ENCODE results near the gene C19orf25. TPM values are rescaled to one million over a fixed set of nuclear protein-coding genes. Genes with fewer than 3 reads are reported as not detected.

C19orf25 gene
- total and polyA plus RNA-seq, 10 of the 15 experiments (the other 5 are each of a cell fraction or from before 2014, with no cell fraction given): 1.2 to 67.0 (median 25.6) TPM

DNA sequence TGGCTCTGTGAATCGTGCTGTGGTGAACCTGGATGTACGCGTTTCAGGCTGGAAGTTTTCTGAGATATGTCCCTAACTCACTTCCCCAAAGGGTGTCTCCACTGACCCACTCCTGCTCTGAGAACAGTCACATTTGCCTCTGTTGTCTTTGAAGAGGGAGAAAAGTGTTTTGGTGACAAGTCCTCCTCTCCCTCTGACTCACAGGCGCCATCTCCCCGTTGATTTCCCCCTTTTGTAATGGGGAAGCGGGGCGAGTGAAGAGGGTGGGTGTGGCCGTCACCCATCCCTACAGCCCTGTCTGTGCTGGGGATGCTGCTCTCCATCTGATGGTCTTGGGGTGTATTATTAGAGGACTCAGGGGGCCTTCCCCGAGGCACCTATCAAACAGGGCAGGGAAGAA is 19.5 kb downstream of the C19orf25 start (continued):
- TF ChIP-seq, protein P1, sequence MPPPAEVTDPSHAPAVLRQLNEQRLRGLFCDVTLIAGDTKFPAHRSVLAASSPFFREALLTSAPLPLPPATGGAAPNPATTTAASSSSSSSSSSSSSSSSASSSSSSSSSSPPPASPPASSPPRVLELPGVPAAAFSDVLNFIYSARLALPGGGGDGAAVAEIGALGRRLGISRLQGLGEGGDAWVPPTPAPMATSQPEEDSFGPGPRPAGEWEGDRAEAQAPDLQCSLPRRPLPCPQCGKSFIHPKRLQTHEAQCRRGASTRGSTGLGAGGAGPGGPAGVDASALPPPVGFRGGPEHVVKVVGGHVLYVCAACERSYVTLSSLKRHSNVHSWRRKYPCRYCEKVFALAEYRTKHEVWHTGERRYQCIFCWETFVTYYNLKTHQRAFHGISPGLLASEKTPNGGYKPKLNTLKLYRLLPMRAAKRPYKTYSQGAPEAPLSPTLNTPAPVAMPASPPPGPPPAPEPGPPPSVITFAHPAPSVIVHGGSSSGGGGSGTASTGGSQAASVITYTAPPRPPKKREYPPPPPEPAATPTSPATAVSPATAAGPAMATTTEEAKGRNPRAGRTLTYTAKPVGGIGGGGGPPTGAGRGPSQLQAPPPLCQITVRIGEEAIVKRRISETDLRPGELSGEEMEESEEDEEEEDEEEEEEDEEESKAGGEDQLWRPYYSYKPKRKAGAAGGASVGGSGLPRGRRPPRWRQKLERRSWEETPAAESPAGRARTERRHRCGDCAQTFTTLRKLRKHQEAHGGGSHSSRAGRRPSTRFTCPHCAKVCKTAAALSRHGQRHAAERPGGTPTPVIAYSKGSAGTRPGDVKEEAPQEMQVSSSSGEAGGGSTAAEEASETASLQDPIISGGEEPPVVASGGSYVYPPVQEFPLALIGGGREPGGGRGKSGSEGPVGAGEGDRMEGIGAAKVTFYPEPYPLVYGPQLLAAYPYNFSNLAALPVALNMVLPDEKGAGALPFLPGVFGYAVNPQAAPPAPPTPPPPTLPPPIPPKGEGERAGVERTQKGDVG (CRISPR knock-in tag; IDR thresholded peaks at IDR 0.05): no peak
- TF ChIP-seq NFYB (IDR thresholded peaks at IDR 0.05; ENCODE audit: insufficient read depth, low read depth, low read length): no peak

DNA sequence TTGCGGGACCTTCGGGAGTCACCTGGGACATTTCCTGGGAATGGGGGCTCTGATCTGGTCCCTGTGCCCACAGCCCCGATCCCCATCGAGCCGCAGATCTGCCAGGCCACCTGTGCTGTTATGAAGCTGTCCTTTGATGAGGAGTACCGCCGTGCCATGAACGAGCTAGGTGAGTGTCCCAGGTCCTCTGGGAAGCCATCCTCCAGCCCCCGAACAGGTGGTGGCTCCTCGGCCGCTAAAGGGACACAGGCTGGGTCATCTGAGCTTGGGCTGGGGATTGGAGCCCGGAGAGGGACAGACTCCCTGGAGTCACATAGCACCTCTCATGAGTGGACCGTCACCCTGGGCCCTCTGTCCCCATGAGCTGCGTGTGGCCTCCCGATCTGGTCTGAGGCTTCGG is 21.1 kb downstream of the C19orf25 start:
- SMC1A ChIA-PET (ENCODE audit: uncharacterized antibody, unreplicated experiment): no interaction called here
- no peaks in the 10 kb centered on the region for H3K36me3 ChIP-seq (ENCODE audit: control insufficient read depth in 2 of 2, insufficient read depth in 2 of 2, low read length in 1 of 2)
- no peak overlapping the region for H3K9ac ChIP-seq (ENCODE audit: control insufficient read depth, insufficient read depth, low read length)
- FAIRE-seq (no peak), ATAC-seq (no peak), DNase-seq (ENCODE audit: low read depth, low spot score) (no peak)
- in situ Hi-C loops (cut with MboI): no loop called here
- CTCF ChIA-PET: interaction anchor here (0.8 kb wide), 1 partner anchor 13 kb away, joined by 3 read pairs; no protein-coding TSS in a partner anchor
- intact Hi-C loops (cut with micrococcal nuclease; ENCODE audit: unreplicated experiment): no loop called here
- H3K9me3 ChIP-seq (replicated peaks; ENCODE audit: control insufficient read depth, insufficient read depth, low read length): no peaks in the 10 kb centered on the region; the same call in 2 of the 3 replicates
- 88% methylated on average over 16 of the region's 16 CpGs for WGBS (ENCODE audit: insufficient coverage, insufficient replicate concordance, low lambda C conversion rate, missing lambda C conversion rate)
- no peak overlapping the region for H3K27ac ChIP-seq (ENCODE audit: control insufficient read depth, insufficient read depth)
- H4K20me1 ChIP-seq (ENCODE audit: control insufficient read depth, insufficient read depth): no peaks in the 10 kb centered on the region
- no peaks in the 10 kb centered on the region; a peak in 1 of 4 replicates for H3K27me3 ChIP-seq (replicated peaks in 1 of 2; ENCODE audit: control insufficient read depth in 2 of 2, insufficient read depth in 2 of 2, low read length in 1 of 2)
- RAD21 ChIA-PET (ENCODE audit: unreplicated experiment): no interaction called here
- no peak overlapping the region for H3K4me2 ChIP-seq (ENCODE audit: control insufficient read depth, insufficient read depth)
- POLR2A ChIA-PET: interaction anchor here (0.6 kb wide), 1 partner anchor 14 kb away, joined by 6 read pairs; no protein-coding TSS in a partner anchor
- peaks cover 3% of the 10 kb centered on the region for H3K4me1 ChIP-seq (ENCODE audit: control insufficient read depth, insufficient read depth, low read length)
- H3K79me2 ChIP-seq (ENCODE audit: control insufficient read depth, insufficient read depth, low read length): no peaks in the 10 kb centered on the region
- no peak overlapping the region for H3K4me3 ChIP-seq
- no peak overlapping the region for H2AFZ ChIP-seq (ENCODE audit: control insufficient read depth, low read depth, low read length)
- TF ChIP-seq WRNIP1 (IDR thresholded peaks at IDR 0.05; ENCODE audit: borderline replicate concordance, low read depth, low read length) (no peak), PAX5 (IDR thresholded peaks at IDR 0.05; ENCODE audit: borderline replicate concordance, low read depth, low read length) (no peak), POLR2A (IDR thresholded peaks at IDR 0.05; ENCODE audit: low read depth, low read length) (peak; percentile 25; the same call in 1 of the 2 replicates)
- BruUV-seq (replicated peaks): no TSS peak

Measured in GM12878 (cell line).